DOHH2 (cell line): ENCODE data around the gene UBE2D2.

ENCODE experiments used
- EZH2phosphoT487 ChIP-seq: fragments of 200-600 bp; sonication (generic); IDR thresholded peaks from 2 replicates; pipeline ENCODE4 v1.6.1; 2017; ENCODE audit warnings: borderline replicate concordance, mild to moderate bottlenecking, antibody characterized with exemption, low read length, moderate library complexity, mixed read lengths
- TF ChIP-seq, protein P1 (sequence below): fragments of 200-600 bp; sonication (generic); IDR thresholded peaks from one replicate; pipeline ENCODE4 v1.5.1; 2014; ENCODE audit warnings: antibody characterized with exemption, mild to moderate bottlenecking, low read depth, low read length; ENCODE audit not compliant: poor library complexity, severe bottlenecking

DNA sequence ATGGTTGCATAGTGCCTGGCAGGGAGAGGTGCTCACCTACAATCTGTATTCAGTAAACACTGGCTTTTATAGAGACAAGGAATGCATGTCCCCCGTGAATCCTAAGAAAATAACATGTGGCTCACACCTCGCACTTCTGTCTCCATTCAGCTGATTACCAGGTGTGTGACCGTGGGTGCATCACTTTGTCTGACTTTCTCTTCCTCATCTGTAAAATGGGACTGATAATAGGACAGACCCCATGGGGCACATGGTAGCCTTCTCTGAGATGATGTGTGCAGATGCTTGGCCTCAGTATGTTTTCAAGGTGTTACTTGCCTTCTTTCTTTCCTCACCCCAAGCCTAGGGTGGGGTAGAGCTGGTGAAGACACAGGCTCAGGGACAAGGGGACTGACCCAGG, 93.3 kb downstream of the UBE2D2 start:
- TF ChIP-seq, protein P1, sequence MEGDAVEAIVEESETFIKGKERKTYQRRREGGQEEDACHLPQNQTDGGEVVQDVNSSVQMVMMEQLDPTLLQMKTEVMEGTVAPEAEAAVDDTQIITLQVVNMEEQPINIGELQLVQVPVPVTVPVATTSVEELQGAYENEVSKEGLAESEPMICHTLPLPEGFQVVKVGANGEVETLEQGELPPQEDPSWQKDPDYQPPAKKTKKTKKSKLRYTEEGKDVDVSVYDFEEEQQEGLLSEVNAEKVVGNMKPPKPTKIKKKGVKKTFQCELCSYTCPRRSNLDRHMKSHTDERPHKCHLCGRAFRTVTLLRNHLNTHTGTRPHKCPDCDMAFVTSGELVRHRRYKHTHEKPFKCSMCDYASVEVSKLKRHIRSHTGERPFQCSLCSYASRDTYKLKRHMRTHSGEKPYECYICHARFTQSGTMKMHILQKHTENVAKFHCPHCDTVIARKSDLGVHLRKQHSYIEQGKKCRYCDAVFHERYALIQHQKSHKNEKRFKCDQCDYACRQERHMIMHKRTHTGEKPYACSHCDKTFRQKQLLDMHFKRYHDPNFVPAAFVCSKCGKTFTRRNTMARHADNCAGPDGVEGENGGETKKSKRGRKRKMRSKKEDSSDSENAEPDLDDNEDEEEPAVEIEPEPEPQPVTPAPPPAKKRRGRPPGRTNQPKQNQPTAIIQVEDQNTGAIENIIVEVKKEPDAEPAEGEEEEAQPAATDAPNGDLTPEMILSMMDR, result no peak
- TF ChIP-seq EZH2phosphoT487, result no peak
